OCI-LY3 (cell line): Measurements from ENCODE around the gene CAPG.

ENCODE experiments used
- H2AFZ ChIP-seq: fragments of 200-600, 300-600 bp; shearing (Covaris generic); 2 replicates; pipeline ENCODE4 v1.6.0; 2014; ENCODE audit warnings: antibody characterized with exemption, low read depth, low read length
- H3K27ac ChIP-seq: fragments of 200-600, 300-600 bp; sonication (generic); 2 replicates; pipeline ENCODE4 v1.5.1; 2014; ENCODE audit warnings: mild to moderate bottlenecking, low read length, moderate library complexity, mixed read lengths
- H3K27me3 ChIP-seq: fragments of 200-600, 300-600 bp; sonication (generic); 2 replicates; pipeline ENCODE4 v1.6.1; 2014; ENCODE audit warnings: low read depth, low read length, mixed read lengths
- H3K36me3 ChIP-seq: fragments of 200-600, 300-600 bp; sonication (generic); replicated peaks from 2 replicates; pipeline ENCODE3; 2014; ENCODE audit warnings: low read depth, low read length, mixed read lengths
- H3K4me1 ChIP-seq: fragments of 300-600, 200-600 bp; sonication (generic); 2 replicates; pipeline ENCODE4 v1.6.1; 2014; ENCODE audit warnings: low read length, mixed read lengths
- H3K4me2 ChIP-seq: fragments of 200-600, 300-600 bp; sonication (generic); 2 replicates; pipeline ENCODE4 v1.6.1; 2014; ENCODE audit warnings: low read length, mixed read lengths
- H3K4me3 ChIP-seq: fragments of 300-600, 200-600 bp; sonication (generic); 2 replicates; pipeline ENCODE4 v1.5.1; 2014; ENCODE audit warnings: antibody characterized with exemption, mild to moderate bottlenecking, low read length, moderate library complexity
- H3K79me2 ChIP-seq: fragments of 300-600, 200-600 bp; shearing (Covaris generic); 2 replicates; pipeline ENCODE4 v1.6.1; 2014; ENCODE audit warnings: mild to moderate bottlenecking, low read length, mixed read lengths
- H3K9ac ChIP-seq: fragments of 300-600, 200-600 bp; shearing (Covaris generic); 2 replicates; pipeline ENCODE4 v1.6.0; 2014; ENCODE audit warnings: mild to moderate bottlenecking, low read length, moderate library complexity
- H3K9me3 ChIP-seq: fragments of 200-600, 300-600 bp; shearing (Covaris generic); 2 replicates; pipeline ENCODE4 v1.6.1; 2014; ENCODE audit warnings: low read length, mixed read lengths; ENCODE audit not compliant: insufficient read depth
- H4K20me1 ChIP-seq: fragments of 200-600, 300-600 bp; sonication (generic); 2 replicates; pipeline ENCODE4 v1.6.1; 2016; ENCODE audit warnings: low read length, mixed read lengths; ENCODE audit not compliant: insufficient read depth
- CTCF ChIP-seq: fragments of 200-600, 300-600 bp; sonication (generic); IDR thresholded peaks from 2 replicates; pipeline ENCODE4 v1.5.1; 2014; ENCODE audit warnings: antibody characterized with exemption, low read length, low read depth
- EZH2phosphoT487 ChIP-seq: fragments of 200-600 bp; shearing (Covaris generic); IDR thresholded peaks from 2 replicates; pipeline ENCODE4 v1.6.1; 2018; ENCODE audit warnings: antibody characterized with exemption, mixed run types, low read depth

CAPG gene

GRCh38 chr2:85421260-85422071 is 11.3 kb upstream of the CAPG start:
- H3K9ac ChIP-seq, result peak overlapping the region; percentile 74
- H3K4me1 ChIP-seq, result peaks cover 41% of the 10 kb centered on the region
- peaks cover 5% of the 10 kb centered on the region; the same call in 1 of the 2 replicates for H3K79me2 ChIP-seq
- TF ChIP-seq EZH2phosphoT487 (no peak), CTCF (no peak)
- no peaks in the 10 kb centered on the region for H3K36me3 ChIP-seq
- peak overlapping the region; percentile 78 for H3K4me3 ChIP-seq
- peak overlapping the region; percentile 19; the same call in 1 of the 2 replicates for H3K27ac ChIP-seq
- no peaks in the 10 kb centered on the region for H4K20me1 ChIP-seq
- H3K27me3 ChIP-seq, result no peaks in the 10 kb centered on the region
- peak overlapping the region; percentile 92 for H3K4me2 ChIP-seq
- H3K9me3 ChIP-seq, result no peaks in the 10 kb centered on the region
- H2AFZ ChIP-seq, result peak overlapping the region; percentile 85

- Histone ChIP-seq H3K4me1 (peaks cover 48% of the 10 kb centered on the region), H3K36me3 (no peaks in the 10 kb centered on the region), H3K27me3 (no peaks in the 10 kb centered on the region), H3K9me3 (no peaks in the 10 kb centered on the region), H2AFZ (peak overlapping the region; percentile 91), H4K20me1 (no peaks in the 10 kb centered on the region), H3K4me3 (peak overlapping the region; percentile 78), H3K4me2 (peak overlapping the region; percentile 92), H3K9ac (peak overlapping the region; percentile 74), H3K79me2 (peaks cover 5% of the 10 kb centered on the region; the same call in 1 of the 2 replicates), H3K27ac (peak overlapping the region; percentile 19; the same call in 1 of the 2 replicates)
- TF ChIP-seq EZH2phosphoT487 (no peak), CTCF (peak; percentile 98)
Measured at GRCh38 chr2:85420536-85421259, 10.5 kb upstream of the CAPG start.

GRCh38 chr2:85419009-85419675 is 9.0 kb upstream of the CAPG start:
- H2AFZ ChIP-seq, result peak overlapping the region; percentile 95; the same call in 1 of the 2 replicates
- H3K79me2 ChIP-seq, result peaks cover 5% of the 10 kb centered on the region; the same call in 1 of the 2 replicates
- no peaks in the 10 kb centered on the region for H3K9me3 ChIP-seq
- H3K9ac ChIP-seq, result peak overlapping the region; percentile 84
- peak overlapping the region; percentile 92 for H3K4me2 ChIP-seq
- H4K20me1 ChIP-seq, result no peaks in the 10 kb centered on the region
- H3K4me3 ChIP-seq, result peak overlapping the region; percentile 91
- TF ChIP-seq CTCF (no peak), EZH2phosphoT487 (no peak)
- peak overlapping the region; percentile 78 for H3K27ac ChIP-seq
- no peaks in the 10 kb centered on the region for H3K36me3 ChIP-seq
- peaks cover 48% of the 10 kb centered on the region for H3K4me1 ChIP-seq
- H3K27me3 ChIP-seq, result no peaks in the 10 kb centered on the region
